GM19455 (cell line): ENCODE data around the gene ZKSCAN4.

Experiments
- ATAC-seq: cut with Tn5 transposase; IDR thresholded peaks from one replicate; pipeline ENCODE4 v1.9.1; 2021; ENCODE audit not compliant: unreplicated experiment

Gene ZKSCAN4

DNA sequence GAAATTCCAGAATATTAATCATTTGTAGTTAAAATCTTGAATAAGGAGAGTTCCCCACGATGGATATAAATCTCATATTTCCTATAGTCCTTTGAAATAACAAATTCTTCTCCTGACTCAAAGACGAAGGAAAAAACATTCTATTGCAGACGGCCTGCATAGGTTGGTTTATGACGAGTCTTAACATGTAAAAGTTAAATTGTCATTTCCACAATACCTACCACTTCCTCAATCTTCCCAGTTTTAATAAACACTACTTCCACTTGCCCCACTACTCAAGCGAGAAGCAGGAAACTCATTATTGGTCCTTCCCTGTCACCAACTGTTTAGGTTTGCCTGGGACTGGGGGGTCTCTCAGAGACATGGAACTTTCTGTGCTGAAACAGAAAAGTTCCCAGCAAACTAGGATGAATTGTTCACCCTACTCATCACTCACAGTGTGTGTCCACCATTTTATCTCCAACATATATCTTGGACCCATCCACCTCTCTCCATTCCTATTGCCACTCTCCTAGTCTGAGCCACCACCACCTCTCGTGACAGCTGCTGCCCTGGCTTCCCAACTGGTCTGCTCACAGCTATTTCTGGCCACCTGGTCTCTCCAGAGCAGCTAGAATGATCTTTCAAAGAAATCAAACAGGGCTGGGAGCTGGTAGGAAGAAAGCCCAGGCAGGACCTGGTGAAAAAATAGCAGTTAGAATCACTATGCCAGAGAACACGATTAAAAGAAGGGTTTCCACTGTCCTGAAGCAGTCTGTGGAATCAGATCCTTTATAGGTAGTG is 42.1 kb downstream of the ZKSCAN4 start:
- no peak for ATAC-seq

DNA sequence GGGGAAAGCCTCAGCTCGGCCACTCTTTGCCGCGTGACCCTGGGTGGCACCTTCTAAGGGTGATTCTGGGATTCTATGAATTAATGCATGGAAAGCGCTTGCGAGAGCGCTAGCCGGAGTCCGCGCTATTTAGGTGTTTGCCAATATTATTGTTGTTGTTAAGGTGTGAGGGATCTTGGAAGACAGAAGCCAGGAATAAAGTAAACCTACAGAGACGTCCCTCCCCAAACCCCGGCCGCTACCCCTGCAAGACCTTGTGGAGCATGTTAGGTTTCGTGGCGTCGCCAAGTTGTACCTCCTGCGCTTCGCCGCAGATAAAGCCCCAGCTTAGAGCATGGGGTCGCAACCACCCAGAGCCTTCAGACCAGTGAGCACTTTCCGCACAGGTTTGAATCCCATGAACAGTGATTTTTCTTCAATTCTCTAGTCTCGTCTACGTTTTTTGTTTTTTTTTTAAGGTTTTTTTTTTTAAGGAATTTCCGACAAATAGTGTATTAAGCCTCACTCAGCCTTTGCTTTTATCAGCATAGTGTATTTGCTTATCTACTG is 43.9 kb downstream of the ZKSCAN4 start:
- ATAC-seq, result no peak

DNA sequence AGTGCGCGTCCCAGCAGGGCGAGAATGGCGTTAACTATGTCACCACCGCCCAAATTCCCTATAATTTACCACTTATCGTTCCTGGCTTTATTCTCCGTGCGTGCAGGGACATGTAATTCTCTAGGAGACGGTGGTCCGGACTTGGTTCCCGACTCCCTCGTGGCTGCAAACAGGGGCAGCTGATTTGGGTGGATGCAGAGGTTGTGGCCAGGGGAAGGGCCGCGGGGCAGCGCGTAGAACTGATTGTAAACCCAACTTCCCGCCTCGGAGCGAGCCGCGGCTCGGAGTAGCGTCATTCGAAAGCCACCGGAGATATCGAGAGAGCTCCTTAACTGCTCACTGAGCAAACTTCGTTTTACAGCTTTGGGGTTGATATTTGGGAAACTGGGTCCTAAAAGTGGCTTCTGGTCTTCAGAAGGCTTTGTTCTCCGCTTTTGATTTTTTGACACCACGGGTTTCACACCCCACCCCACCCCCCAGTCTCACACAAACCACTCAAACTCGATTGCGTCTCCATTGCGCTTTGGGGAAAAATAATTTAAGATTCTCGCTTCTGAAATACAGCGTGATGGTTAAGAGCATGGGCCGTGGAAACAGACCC is 44.5 kb downstream of the ZKSCAN4 start:
- ATAC-seq, result no peak

DNA sequence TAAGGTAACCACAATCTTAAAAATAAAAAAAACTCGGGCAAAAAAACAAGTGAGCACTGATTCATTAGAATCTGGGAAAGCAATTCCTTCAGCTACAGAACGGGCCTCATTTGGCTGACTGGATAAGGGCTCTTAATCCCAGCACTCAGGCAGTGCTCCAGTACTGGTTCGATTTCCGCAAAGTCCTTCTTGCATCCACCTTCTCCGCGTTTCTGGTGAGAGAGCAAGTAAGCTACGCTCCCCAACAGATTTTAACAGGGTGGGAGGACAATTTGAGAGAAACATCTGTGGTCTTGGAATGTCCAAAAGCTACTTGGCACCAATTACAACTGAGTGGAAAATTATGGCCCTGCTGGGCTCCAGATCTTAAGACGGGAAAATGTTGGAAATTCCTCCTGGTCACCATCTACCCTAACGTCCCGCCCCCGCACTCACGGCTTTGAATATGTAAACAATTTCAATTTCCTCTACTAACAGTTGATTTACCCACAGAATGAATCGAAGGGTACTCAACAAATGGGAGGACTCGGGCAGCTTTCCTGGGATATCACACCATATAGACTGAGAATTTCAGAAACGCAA is 45.0 kb downstream of the ZKSCAN4 start:
- no peak for ATAC-seq

DNA sequence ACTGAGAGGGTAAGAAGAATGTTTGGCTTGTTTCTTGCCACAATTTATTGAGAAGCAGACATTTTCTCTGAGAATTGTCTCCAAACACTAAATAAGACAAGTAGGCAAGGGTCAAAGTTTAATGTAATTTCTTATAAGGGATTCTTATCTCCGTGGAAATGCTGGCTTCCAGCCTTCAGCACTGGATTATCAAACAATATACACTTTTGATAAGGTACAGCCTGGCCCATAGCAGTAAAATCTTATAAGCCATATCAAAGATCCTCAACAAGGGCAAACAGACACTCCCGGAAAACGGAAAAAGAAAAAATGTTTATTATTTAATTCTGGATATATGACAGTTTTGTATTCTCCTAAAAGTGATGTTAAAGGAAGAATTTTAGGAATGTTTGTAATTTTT is 45.5 kb downstream of the ZKSCAN4 start:
- no peak for ATAC-seq

DNA sequence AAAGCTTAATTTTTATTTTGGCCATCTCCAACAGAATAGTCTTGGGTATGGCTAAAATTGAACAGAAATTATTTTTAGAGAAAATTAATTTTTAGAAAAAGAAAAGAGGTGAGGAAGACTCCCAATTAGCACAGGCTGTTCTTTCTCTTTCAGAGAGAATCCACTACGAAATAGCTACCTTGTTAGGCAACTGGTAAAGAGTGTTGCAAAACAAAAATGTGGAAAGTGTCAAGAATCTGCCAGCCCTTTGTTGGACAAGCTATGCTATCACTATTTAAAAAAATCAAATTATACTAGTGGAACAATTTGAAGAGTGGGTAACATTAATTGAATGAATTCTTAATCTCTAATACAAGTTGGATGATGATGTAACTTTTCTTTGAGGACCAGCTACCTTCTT is 46.2 kb downstream of the ZKSCAN4 start:
- no peak for ATAC-seq

DNA sequence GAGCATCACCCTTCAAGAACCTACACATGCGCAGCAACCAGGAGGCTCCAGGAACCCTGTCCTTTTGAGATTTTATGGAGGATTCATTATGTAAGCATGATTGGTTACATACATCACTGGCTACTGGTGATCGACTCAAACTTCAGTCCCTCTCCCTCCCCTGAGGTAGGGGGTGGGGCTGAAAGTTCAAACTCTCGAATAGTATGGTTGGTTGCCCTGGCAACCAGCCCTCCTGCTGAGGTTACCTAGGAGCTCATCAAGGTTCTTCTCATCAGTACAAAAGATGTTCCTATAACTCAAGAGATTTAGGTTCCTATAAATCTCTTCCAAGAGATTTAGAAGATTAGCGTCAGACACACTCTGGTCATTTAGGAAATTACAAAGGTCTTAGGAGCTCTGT is 48.9 kb downstream of the ZKSCAN4 start:
- ATAC-seq, result no peak

DNA sequence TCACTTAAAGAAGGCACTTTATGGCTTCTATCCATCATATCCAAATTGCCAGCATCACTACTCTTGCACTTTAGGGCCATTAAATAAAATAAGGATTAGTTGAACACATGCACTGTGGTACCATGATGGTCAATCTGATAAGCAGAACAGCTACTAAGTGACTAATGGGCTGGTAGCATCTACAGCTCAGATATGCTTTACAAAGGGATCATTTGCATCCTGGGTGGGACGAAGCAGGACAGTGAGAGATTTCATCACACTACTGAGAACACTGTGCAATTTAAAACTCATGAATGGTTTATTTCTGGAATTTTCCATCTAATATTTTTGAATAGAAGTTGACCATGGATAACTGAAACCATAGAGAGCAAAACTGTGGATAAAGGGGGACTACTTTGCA is 52.0 kb downstream of the ZKSCAN4 start:
- ATAC-seq, result no peak
